ENCODE measurements around the gene UNK.
A peak's percentile ranks its signal among the peaks of the same experiment; 100 is the strongest.
"Not testable (repeated sequence)": the region's sequence is repeated elsewhere in the genome, so short reads cannot be mapped to it uniquely, and the experiment has no call there.

The UNK gene

DNA sequence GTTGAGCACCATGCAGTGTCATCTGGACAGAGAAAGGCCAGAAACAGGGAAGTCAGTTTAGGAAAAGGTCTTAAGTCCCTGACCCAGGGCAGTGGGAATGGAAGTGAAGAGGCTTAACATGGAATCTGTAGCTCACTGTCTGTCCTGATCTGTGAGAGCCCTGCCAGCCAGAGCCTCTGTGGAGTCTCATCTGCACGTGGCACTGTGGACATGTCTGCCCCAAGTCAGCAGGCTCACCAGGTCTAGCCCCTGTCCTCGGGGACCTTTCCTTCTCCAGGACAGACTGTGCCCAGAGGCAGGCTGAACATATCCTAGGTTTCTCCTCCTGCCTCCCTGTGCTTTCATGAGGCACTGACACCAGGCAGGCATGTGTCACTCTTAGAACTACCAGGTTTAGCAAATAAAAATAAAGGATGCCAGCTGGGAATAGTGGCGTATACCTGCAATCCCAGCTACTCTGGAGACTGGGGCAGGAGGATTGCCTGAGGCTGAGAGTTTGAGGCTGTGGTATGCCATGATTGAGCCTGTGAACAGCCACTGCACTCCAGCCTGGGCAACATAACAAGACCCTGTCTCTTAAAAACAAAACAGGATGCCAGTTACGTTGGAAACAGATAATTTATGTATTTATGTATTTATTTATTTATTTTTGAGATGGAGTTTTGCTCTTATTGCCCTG lies 22.4 kb downstream of the UNK start:
- no peak for DNase-seq (ENCODE audit: low spot score)

GRCh38 chr17:75807861-75808260 lies 23.3 kb downstream of the UNK start:
- no peak for DNase-seq (ENCODE audit: low spot score)

GRCh38 chr17:75808549-75808904 lies 23.9 kb downstream of the UNK start:
- no peak for DNase-seq (ENCODE audit: low spot score)

- peak; percentile 79 for DNase-seq (ENCODE audit: low spot score)
These were observed 24.5 kb downstream of the UNK start for GRCh38 chr17:75808905-75809621.

GRCh38 chr17:75809631-75810111 lies 25.1 kb downstream of the UNK start:
- DNase-seq (ENCODE audit: low spot score): no peak

DNA sequence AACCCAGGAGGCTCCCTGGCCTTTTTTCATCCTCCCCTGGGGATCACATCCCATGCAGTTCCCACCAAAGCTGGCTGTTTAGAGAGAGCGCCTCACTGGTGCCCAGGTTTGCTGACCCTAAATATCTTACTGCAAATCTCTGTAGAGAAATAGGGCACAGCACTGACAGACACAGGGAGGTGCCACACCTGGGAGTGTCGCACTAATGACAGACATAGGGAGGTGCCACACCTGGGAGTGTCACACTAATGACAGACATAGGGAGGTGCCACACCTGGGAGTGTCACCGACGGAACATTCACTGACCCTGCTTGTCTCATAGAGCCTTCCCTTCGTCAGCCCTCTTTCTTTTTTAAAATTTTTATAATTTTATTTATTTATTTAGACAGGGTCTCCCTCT lies 25.6 kb downstream of the UNK start:
- no peak for DNase-seq (ENCODE audit: low spot score)

DNA sequence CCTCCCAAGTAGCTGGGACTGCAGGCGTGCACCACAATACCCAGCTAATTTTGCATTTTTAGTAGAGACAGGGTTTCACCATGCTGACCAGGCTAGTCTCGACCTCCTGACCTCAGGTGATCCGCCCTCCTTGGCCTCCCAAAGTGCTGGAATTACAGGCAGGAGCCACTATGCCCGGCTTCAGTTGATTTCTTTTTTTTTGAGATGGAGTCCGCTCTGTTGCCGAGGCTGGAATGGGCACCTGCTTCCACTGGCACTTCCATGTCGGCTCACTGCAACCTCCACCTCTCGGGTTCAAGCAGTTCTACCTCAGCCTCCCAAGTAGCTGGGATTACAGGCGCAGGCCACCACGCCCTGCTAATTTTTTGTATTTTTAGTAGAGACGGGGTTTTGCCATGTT lies 26.1 kb downstream of the UNK start:
- not testable (repeated sequence) for DNase-seq (ENCODE audit: low spot score)

DNA sequence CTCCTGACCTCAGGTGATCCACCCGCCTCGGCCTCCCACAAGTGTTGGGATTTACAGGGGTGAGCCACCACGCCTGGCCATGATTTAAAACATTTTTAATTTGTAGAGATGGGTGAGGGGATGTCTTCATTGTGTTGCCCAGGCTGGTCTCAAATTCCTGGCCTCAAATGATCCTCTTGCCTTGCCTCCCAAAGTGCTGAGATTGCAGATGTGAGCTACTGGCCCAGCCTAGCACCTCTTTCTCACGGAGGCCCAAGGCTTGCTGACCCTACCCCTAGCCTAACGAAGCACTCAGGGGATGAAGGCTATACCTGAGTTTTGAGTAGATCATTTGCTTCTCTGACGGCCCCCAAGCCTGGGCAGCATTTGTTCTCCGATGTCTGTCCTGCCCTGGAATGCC lies 26.6 kb downstream of the UNK start:
- DNase-seq (ENCODE audit: low spot score): no peak

GRCh38 chr17:75812096-75813013 lies 27.7 kb downstream of the UNK start:
- no peak for DNase-seq (ENCODE audit: low spot score)

- DNase-seq (ENCODE audit: low spot score): no peak
These were observed 28.7 kb downstream of the UNK start for GRCh38 chr17:75813081-75814020.

DNA sequence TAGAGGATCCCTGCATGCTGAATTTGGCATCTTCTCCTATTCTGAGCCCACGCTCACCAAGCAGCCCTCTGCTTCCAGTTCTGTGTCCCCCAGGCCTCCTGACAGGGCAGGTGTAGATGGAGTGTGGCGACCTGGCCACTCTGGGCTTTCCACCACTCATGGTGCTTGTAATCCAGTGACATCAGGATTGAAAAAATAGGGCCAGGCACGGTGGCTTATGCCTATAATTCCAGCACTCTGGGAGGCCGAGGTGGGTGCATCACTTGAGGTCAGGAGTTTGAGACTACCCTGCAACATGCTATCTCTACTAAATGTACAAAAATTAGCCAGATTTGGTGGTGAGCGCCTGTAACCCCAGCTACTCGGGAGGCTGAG lies 29.4 kb downstream of the UNK start:
- DNase-seq (ENCODE audit: low spot score): no peak

DNA sequence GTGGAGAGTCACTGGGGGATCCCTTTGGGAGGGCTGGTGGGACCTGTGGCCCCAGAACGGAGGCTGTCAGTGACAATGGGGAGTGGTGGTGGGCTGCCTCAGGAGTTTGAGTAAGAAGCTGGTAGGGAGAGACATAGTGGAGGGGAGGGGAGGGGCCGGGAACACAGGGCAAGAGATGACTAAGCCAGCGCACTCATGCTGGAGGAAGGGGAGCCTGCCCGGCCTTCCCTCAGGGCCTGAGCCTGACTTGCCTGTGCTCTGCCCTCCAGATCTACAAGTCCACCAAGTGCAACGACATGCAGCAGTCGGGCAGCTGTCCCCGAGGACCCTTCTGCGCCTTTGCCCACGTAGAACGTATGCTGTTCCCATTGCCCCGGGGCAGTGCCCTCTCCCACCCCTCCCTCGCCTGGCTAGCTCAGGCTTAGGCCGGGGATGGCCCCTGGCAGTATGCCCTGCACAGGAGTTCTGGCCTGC lies 30.3 kb downstream of the UNK start:
- DNase-seq (ENCODE audit: low spot score): peak; percentile 55

GRCh38 chr17:75815399-75815798 lies 30.8 kb downstream of the UNK start:
- DNase-seq (ENCODE audit: low spot score): no peak

- DNase-seq (ENCODE audit: low spot score): no peak
These were observed 32.1 kb downstream of the UNK start for GRCh38 chr17:75816693-75817092.

DNA sequence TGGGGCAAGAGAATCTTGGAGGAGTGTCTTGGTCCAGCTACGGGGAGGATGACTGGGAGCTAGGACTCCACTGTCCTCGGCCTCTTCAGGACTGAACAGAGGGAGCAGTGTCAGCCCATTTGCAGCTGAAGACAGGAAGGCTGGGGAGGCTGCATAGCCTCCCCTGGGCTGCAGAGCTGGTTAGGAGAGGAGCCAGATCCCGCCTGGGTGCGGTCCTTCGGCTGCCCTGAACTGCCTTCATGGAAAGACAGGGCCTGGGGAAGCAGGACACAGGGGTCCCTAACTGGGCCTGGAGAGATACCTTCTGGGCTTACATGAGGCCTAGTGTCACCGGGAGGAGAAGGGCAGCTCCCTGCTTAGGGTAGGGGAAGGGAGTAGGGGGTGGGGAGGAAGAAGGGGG lies 33.0 kb downstream of the UNK start:
- no peak for DNase-seq (ENCODE audit: low spot score)

GRCh38 chr17:75818326-75818885 lies 33.8 kb downstream of the UNK start:
- DNase-seq (ENCODE audit: low spot score): no peak

DNA sequence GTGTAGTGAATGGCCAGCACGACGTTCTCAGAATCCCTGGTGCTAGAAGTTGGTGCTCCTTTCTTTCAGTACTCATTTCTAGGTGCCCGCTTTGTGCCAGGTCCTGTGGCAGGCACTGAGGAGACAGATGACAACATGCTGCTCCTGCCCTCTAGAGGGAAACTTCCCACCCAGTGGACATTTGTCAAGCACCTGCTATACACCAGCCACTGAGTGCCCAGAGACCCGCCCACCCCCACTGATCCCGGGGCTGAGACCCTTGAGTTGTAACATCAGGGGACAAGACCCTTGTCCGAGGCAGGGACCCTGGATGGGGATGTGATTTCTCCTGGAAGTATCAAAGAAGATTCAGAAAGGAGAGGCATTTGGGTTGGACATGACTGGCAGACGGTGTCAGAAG lies 34.5 kb downstream of the UNK start:
- no peak for DNase-seq (ENCODE audit: low spot score)

GRCh38 chr17:75819678-75820077 lies 35.1 kb downstream of the UNK start:
- no peak for DNase-seq (ENCODE audit: low spot score)

DNA sequence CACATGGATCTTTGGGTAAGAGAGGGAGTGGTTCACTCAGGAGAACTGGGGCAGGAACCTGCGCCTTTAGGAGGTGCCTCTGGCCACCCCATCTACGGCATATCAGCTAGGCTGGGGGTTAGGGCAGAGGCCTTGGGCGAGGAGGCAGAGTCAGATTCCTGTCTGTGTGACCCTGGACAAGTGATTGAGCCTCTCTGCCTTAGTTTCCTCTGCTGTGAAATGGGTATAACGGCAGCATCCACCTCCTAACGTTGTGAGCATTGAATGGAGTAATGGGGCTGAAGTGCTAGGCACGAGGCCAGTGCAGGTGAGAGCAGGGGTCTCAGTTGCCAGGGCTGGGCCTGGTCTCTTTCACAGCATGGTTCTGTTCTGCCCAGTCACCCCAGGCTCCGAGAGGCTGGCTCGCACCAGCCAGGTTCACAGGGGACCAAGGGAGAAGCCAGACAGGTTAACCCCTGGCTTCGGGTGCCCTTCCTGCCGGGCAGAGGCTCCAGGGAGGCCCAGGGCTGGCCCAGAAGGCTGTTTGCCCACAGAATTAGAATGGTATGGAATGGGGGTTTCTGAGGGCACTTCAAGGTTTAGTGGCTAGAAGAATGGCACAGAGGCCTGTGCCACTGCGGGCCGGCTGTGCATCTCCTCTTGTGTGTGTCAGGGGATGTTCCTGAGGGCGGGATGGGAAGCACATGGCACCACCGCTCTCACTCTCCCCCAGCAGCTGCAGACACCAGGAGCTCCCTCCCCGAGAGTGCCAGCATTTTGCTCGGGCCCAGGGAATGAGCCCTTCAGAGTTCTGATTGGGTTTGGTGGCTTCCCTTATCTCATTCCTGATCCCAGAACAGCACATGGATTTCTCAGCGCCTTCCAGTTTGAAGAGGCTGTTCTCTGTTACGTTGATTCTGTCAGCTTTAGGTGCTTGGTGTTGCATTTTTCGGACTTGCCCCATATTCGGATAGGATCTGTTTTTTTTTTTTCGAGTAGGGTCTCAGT lies 35.8 kb downstream of the UNK start:
- no peak for DNase-seq (ENCODE audit: low spot score)

DNA sequence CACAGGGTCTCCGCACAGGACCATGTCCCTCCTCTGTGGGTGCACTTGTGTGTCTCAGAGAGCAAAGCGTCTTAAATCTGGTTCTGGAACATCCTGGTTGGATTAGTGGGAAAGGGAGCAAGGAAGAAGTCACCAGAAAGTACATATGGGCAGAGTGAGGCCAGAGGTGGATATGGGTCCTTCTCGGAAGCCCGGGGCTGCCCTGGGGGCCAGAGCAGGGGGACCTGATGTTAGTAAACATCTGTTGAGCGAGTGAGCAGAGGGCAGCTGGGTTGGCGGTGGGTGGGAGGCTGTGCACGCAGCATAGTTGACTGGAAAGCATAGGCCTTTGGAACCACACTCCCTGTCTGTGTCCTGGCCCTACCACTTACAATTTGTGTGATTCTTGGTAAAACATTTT lies 36.9 kb downstream of the UNK start:
- no peak for DNase-seq (ENCODE audit: low spot score)

Data from AG08395 (cell line).